ENCODE data around the gene PRR20D. TPM values are rescaled to one million over a fixed set of nuclear protein-coding genes. Genes with fewer than 3 reads are reported as not detected.

The PRR20D gene
- total and polyA plus RNA-seq, 10 of the 15 experiments (the other 5 are each of a cell fraction or from before 2014, with no cell fraction given) = not detected

GRCh38 chr13:57137585-57137984 is 22.8 kb upstream of the PRR20D start:
- in situ Hi-C loops (cut with MboI) (no loop called here), intact Hi-C loops (cut with micrococcal nuclease; ENCODE audit: unreplicated experiment) (no loop called here)
- Histone ChIP-seq H3K27me3 (replicated peaks in 1 of 2; ENCODE audit: control insufficient read depth in 2 of 2, insufficient read depth in 2 of 2, low read length in 1 of 2) (no peaks in the 10 kb centered on the region), H3K27ac (ENCODE audit: control insufficient read depth, insufficient read depth) (no peak overlapping the region), H4K20me1 (ENCODE audit: control insufficient read depth, insufficient read depth) (no peaks in the 10 kb centered on the region), H3K4me3 (no peak overlapping the region), H2AFZ (ENCODE audit: control insufficient read depth, low read depth, low read length) (no peak overlapping the region), H3K36me3 (ENCODE audit: control insufficient read depth in 2 of 2, insufficient read depth in 2 of 2, low read length in 1 of 2) (no peaks in the 10 kb centered on the region), H3K9ac (ENCODE audit: control insufficient read depth, insufficient read depth, low read length) (no peak overlapping the region), H3K4me1 (ENCODE audit: control insufficient read depth, insufficient read depth, low read length) (no peaks in the 10 kb centered on the region), H3K4me2 (ENCODE audit: control insufficient read depth, insufficient read depth) (no peak overlapping the region), H3K9me3 (replicated peaks; ENCODE audit: control insufficient read depth, insufficient read depth, low read length) (no peaks in the 10 kb centered on the region; the same call in 2 of the 3 replicates), H3K79me2 (ENCODE audit: control insufficient read depth, insufficient read depth, low read length) (no peaks in the 10 kb centered on the region)
- TF ChIP-seq IRF4 (IDR thresholded peaks at IDR 0.05; ENCODE audit: low read depth, low read length) (no peak), NR2F1 (conservative IDR thresholded peaks at IDR 0.05) (no peak), MAX (IDR thresholded peaks at IDR 0.05; ENCODE audit: low read depth, low read length) (no peak), YY1 (IDR thresholded peaks at IDR 0.05; ENCODE audit: low read depth, low read length) (no peak), GABPA (IDR thresholded peaks at IDR 0.05; ENCODE audit: low read depth) (no peak), PML (IDR thresholded peaks at IDR 0.05; ENCODE audit: low read length) (no peak), KLF5 (IDR thresholded peaks at IDR 0.05; ENCODE audit: partially characterized antibody) (no peak), CTCF (IDR thresholded peaks at IDR 0.05 in 2 of 3, conservative IDR thresholded peaks at IDR 0.05 in 1 of 3; ENCODE audit: control insufficient read depth in 2 of 3, extremely low read depth in 1 of 3, insufficient read depth in 1 of 3, low read depth in 3 of 3, low read length in 3 of 3) (no peak), EGR1 (IDR thresholded peaks at IDR 0.05; ENCODE audit: borderline replicate concordance in 1 of 2, low read depth in 2 of 2, low read length in 2 of 2) (no peak), ZNF207 (IDR thresholded peaks at IDR 0.05; ENCODE audit: borderline replicate concordance) (no peak), PBX3 (IDR thresholded peaks at IDR 0.05; ENCODE audit: insufficient replicate concordance, low read depth, low read length) (no peak), TCF7 (IDR thresholded peaks at IDR 0.05; ENCODE audit: borderline replicate concordance) (no peak), ZNF384 (IDR thresholded peaks at IDR 0.05; ENCODE audit: borderline replicate concordance, low read depth, low read length) (no peak)
- TF ChIP-seq, protein P1, sequence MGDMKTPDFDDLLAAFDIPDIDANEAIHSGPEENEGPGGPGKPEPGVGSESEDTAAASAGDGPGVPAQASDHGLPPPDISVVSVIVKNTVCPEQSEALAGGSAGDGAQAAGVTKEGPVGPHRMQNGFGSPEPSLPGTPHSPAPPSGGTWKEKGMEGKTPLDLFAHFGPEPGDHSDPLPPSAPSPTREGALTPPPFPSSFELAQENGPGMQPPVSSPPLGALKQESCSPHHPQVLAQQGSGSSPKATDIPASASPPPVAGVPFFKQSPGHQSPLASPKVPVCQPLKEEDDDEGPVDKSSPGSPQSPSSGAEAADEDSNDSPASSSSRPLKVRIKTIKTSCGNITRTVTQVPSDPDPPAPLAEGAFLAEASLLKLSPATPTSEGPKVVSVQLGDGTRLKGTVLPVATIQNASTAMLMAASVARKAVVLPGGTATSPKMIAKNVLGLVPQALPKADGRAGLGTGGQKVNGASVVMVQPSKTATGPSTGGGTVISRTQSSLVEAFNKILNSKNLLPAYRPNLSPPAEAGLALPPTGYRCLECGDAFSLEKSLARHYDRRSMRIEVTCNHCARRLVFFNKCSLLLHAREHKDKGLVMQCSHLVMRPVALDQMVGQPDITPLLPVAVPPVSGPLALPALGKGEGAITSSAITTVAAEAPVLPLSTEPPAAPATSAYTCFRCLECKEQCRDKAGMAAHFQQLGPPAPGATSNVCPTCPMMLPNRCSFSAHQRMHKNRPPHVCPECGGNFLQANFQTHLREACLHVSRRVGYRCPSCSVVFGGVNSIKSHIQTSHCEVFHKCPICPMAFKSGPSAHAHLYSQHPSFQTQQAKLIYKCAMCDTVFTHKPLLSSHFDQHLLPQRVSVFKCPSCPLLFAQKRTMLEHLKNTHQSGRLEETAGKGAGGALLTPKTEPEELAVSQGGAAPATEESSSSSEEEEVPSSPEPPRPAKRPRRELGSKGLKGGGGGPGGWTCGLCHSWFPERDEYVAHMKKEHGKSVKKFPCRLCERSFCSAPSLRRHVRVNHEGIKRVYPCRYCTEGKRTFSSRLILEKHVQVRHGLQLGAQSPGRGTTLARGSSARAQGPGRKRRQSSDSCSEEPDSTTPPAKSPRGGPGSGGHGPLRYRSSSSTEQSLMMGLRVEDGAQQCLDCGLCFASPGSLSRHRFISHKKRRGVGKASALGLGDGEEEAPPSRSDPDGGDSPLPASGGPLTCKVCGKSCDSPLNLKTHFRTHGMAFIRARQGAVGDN (IDR thresholded peaks at IDR 0.05) = no peak
- ChIA-PET RAD21 (ENCODE audit: unreplicated experiment) (no interaction called here), POLR2A (no interaction called here), SMC1A (ENCODE audit: uncharacterized antibody, unreplicated experiment) (no interaction called here), CTCF (no interaction called here)
- FAIRE-seq = no peak
- DNase-seq (ENCODE audit: low read depth, low spot score) = no peak
- BruUV-seq (replicated peaks) = no TSS peak
- ATAC-seq = no peak
- 4% methylated on average over 4 of the region's 4 CpGs for WGBS (ENCODE audit: insufficient coverage, insufficient replicate concordance, low lambda C conversion rate, missing lambda C conversion rate)

All from GM12878 (cell line).